Rectal smooth muscle tissue (tissue), 1 donor: ENCODE results near the gene SMG6.
"Not testable (repeated sequence)": the region's sequence is repeated elsewhere in the genome, so short reads cannot be mapped to it uniquely, and the experiment has no call there.

Source experiments
- H3K27ac ChIP-seq: one replicate; pipeline ENCODE4 v1.7.0; 2013; ENCODE audit warnings: low read depth, low read length, inconsistent platforms
- H3K27me3 ChIP-seq: one replicate; pipeline ENCODE4 v1.7.0; 2013; ENCODE audit warnings: low read length; ENCODE audit not compliant: control insufficient read depth, insufficient read depth
- H3K36me3 ChIP-seq: one replicate; pipeline ENCODE4 v1.7.0; 2013; ENCODE audit warnings: low read length; ENCODE audit not compliant: control insufficient read depth, insufficient read depth
- H3K4me1 ChIP-seq: one replicate; pipeline ENCODE4 v1.7.0; 2013; ENCODE audit warnings: low read length; ENCODE audit not compliant: control insufficient read depth, insufficient read depth
- H3K4me3 ChIP-seq: one replicate; pipeline ENCODE4 v1.7.0; 2013; ENCODE audit warnings: low read length
- H3K9ac ChIP-seq: one replicate; pipeline ENCODE4 v1.7.0; 2013; ENCODE audit warnings: low read length

Gene SMG6

DNA sequence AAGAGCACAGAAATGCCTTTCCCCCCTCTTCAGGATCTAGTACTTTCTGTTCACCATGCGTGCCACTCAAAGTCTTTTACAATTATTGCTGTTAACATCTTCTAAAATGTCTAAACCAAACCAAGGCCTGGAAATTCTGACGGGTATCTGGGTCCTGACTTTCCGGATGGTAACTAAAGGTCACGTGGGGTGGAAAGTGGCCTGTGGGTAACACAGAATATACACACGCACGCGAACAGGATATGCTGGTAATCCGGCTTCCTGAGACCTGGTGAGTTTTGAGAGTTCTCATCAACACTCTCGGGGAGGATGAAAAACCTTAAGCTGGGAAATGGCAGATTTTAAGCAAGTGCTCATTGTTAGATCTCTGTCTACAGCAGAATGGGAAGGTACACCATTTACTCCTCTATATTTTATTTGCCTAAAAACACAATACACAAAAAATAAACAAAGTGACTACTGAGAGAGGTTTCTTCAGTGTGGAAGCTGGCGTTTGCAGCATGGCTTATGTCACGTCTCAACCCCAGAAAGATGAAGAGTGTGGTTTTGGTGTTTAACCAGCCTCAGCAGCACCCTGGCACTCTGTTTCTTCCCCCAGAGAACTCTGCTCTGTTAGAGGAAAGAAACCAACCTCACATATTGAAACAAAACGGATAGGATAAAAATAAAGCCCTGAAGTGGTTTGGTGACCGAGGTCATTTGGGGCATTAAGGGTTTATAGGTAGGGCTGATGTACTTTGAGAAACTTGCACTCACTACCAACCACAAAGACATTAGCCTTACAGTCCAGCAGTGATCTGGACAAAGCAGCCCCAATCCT, 37.3 kb downstream of the SMG6 start:
- H3K36me3 ChIP-seq: no peaks in the 10 kb centered on the region

DNA sequence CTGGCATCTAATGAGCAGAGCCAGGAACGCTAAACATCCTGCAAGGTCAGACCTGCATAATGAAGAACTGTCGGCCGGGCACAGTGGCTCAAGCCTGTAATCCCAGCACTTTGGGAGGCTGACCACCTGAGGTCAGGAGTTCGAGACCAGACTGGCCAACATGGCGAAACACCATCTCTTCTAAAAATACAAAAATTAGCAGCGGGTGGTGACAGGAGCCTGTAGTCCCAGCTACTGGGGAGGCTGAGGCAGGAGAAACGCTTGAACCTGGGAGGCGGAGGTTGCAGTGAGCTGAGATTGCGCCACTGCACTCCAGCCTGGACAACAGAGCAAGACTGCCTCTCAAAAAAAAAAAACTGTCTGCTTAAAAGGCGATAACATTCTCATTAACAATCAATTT, 38.4 kb downstream of the SMG6 start:
- H3K36me3 ChIP-seq, H3K27me3 ChIP-seq, H3K9ac ChIP-seq, H3K4me3 ChIP-seq: not testable (repeated sequence)
- peaks cover 31% of the 10 kb centered on the region for H3K4me1 ChIP-seq
- H3K27ac ChIP-seq: peak overlapping the region; percentile 2

More for the DNA sequence above, 37.3 kb downstream of the SMG6 start:
- H3K4me1 ChIP-seq: peaks cover 30% of the 10 kb centered on the region
- no peak overlapping the region for H3K4me3 ChIP-seq
- H3K27me3 ChIP-seq: no peaks in the 10 kb centered on the region
- no peak overlapping the region for H3K9ac ChIP-seq
- peak overlapping the region; percentile 6 for H3K27ac ChIP-seq

DNA sequence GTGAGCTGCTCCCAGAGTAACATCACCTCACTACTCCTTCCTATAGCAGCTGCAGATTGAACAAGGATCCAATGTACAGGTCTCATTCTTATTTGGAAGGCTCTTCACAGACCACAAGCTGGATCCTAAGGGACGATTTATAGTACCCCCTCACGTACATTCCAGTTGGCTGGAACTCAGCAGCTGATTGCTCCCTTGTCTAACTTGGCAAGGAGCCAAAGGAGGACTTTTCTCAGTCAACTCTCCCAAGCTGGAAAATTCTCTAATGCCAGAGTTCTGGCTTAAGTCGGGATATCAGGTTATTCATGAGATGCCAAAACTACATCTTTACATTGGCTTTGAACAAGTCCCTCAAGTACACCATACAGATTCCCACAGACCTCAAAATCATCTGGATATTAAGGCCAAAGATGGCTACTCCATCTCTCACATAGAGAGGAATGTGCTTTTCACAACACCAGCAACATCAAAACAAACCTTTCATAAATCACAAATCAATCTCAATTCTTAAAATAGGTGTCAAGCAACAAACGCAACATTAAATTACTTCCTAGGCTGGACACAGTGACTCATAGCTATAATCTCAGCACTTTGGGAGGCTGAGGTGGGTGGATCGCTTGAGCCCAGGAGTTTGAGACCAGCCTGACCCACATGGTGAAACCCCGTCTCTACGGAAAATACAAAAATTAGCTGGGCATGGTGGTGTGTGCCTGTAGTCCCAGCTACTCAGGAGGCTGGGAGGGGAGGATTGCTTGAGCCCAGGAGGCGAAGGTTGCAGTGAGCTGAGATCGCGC, 39.3 kb downstream of the SMG6 start:
- H3K27me3 ChIP-seq: no peaks in the 10 kb centered on the region
- peaks cover 37% of the 10 kb centered on the region for H3K4me1 ChIP-seq
- H3K4me3 ChIP-seq: no peak overlapping the region
- H3K27ac ChIP-seq: peak overlapping the region; percentile 63
- H3K9ac ChIP-seq: no peak overlapping the region
- no peaks in the 10 kb centered on the region for H3K36me3 ChIP-seq

DNA sequence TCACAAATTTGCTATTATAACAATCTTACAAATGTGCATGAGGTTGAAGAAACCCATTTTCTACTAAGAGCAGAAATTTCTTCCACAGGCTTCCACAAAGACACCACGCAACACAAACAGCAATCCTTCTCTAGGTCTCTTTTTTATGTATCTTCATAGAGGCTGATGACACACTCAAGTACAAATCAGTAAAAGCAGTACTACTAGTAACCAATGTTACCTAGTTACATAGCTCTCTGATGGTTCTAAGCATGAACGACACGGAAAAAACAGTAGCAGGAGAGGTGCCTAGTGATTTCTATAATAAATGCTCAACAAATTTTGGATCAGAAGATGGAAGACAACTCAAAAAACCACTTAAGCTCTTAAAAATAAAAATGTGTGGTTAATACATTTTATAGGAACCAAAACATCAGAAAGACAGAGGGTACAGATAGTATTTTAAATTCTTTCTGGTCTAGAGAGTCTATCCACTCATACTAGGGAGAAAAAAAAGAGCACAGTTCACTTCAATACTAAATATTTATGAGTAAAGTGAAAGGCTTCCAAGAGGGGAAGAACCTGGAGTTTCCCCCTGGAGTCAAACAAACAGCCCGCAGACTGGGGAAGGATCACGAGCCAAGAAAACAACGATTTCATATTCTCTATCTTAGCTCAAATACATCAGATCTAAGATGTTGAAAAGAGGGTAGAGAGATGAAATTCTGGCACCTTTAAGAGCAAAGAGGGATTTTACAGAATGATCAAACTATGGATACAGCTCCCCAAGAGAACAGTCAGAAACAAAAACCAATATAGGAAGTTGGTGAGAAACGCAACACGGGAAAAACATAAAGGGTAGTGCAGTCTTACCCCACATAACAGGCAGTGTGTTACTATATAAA, 40.2 kb downstream of the SMG6 start:
- H3K4me3 ChIP-seq: no peak overlapping the region
- peaks cover 40% of the 10 kb centered on the region for H3K4me1 ChIP-seq
- no peaks in the 10 kb centered on the region for H3K27me3 ChIP-seq
- peak overlapping the region; percentile 63 for H3K27ac ChIP-seq
- H3K36me3 ChIP-seq: no peaks in the 10 kb centered on the region
- no peak overlapping the region for H3K9ac ChIP-seq

DNA sequence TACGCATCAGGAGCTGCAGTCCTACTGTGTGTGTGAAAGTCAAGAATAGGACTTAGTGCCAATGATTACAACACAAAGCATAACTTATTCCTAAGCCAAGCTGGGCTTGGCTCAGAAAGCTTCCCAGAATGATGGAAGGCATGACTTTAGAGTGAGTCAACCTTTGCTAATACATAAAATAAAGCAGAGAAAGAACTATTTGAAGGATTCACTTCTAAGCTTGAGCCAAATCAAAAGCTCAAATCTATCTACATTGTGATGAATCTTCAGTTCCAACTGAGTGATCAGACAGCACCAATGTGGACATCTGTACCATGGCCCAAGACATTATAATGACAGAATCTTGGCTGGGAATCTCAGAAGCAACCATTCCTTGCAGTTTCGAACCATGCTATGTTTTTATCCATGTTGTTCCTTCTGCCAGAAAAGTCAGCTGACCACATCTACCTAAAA, 41.4 kb downstream of the SMG6 start:
- Histone ChIP-seq H3K36me3 (no peaks in the 10 kb centered on the region), H3K4me1 (peaks cover 40% of the 10 kb centered on the region), H3K4me3 (no peak overlapping the region), H3K27me3 (no peaks in the 10 kb centered on the region), H3K9ac (no peak overlapping the region), H3K27ac (peak overlapping the region; percentile 1)

DNA sequence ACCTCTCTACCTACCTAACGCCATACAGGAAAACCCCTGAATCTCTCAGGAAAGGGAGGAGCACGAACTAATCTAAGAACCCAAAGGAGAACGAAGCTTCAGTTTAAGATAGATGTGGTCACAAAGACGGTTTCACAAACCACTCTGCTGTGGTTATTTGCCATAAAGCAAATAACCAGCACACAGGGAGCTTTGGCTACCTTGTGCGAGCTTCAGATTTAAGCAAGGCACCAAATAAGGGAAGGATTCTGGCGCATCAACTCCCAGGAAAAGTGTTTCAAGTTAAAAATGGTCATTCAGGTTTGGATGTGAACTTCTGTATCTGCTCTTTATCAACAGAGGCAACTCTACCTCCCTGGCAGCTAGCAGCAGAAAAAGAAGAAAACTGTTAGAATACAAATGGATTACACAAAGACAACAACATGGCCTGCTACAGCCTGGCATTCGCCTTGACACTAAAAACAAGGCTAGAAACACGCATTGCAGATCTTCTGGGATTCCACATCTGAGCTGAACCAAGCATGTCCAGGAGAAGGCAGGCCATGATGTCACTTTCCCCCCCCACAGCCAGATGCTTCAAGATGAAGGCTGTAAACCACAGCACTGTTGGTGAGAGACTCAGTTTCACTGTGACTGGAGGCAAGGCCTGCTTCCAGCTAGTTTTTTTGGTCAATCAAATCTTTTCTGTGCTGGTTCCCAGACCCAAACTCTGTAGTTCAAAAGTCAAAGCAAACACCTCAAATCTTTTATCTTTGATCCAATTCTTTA, 43.6 kb downstream of the SMG6 start:
- Histone ChIP-seq H3K27ac (peak overlapping the region; percentile 80), H3K36me3 (no peaks in the 10 kb centered on the region), H3K4me1 (peaks cover 33% of the 10 kb centered on the region), H3K9ac (no peak overlapping the region), H3K4me3 (no peak overlapping the region), H3K27me3 (no peaks in the 10 kb centered on the region)

DNA sequence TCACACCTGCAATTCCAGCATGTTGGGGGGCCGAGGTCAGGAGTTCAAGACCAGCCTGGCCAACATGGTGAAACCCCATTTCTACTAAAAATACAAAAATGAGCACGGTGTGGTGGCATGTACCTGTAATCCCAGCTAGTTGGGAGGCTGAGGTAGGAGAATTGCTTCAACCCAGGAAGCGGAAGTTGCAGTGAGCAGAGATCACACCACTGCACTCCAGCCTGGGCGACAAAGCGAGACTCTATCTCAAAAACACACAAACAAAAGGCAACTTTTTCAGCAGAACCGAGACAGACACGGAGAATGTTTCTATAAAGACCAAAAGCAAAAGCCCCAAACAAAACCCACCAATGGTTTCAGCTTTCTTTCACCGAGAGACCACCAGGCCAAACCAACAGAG, 44.8 kb downstream of the SMG6 start:
- Histone ChIP-seq H3K4me1 (peaks cover 31% of the 10 kb centered on the region), H3K27ac (peak overlapping the region; percentile 80)
- H3K4me3 ChIP-seq, H3K9ac ChIP-seq, H3K27me3 ChIP-seq, H3K36me3 ChIP-seq: not testable (repeated sequence)

DNA sequence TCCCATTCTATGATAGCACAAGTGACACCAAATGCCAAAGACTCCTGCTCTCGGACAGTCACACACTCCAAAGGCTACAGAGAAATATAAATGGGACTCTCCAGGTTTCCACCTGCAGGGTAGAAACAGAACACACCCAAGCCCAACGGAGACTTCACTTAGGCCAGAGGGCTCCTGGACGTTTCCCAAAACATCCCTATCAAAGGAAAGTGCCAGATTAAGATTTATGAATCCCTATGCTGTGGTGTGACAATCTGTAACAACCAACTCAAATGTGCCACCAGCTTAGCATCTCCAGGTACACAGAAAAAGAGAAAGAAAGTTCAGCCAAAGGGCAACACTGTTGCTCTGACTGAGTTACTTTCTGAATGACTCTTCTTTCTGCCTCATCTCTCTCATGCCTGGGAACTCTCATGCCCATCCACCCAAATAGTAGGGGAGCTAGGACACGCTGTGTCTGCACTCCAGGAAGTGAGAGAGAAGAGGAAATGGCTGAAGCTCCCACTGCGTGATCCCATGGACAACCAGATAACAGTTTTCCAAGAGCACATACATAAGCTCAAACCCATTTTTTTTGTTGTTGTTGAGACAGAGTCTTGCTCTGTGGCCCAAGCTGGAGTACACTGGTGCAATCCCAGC, 49.7 kb downstream of the SMG6 start:
- Histone ChIP-seq H3K27me3 (no peaks in the 10 kb centered on the region), H3K27ac (no peak overlapping the region), H3K9ac (no peak overlapping the region), H3K4me1 (peaks cover 3% of the 10 kb centered on the region), H3K36me3 (peaks cover 7% of the 10 kb centered on the region), H3K4me3 (no peak overlapping the region)

DNA sequence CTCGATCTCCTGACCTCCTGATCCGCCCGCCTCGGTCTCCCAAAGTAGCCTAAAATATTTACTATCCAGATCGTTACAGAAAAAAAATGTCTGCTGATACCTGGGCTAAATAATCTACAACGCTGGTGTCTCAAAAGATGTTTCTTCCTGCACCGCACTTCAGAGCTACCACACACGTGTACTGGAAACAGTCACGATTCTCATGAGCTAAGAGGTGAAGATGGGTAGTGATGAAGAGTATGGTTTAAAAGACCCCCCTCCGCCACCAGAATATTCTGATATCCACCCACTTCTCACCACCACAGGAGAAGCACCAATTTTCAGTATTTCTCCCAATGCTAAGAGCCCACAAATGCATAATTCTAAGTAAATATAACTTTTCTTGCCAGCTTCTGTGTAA, 50.2 kb downstream of the SMG6 start:
- Histone ChIP-seq H3K27ac (no peak overlapping the region), H3K9ac (no peak overlapping the region), H3K36me3 (peaks cover 7% of the 10 kb centered on the region), H3K27me3 (no peaks in the 10 kb centered on the region), H3K4me1 (peaks cover 3% of the 10 kb centered on the region), H3K4me3 (no peak overlapping the region)

DNA sequence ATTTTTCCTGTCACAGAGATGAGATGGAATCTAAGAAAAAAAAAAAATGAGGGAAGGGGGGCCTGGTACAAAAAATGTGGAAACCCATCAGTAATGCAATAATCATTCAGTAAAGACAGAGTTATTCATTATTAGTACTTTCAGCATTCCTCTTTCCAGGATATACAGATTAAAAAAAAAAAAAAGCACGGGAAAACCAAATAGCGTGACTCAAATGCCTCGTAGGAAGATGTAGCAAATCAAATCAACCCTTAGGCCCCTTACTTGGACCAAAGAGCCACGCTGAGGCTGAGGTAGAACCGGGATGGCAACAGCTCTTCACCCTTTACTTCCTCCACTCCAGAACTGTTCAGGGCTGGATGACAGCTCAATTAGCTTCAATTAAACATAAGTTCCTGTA, 52.5 kb downstream of the SMG6 start:
- Histone ChIP-seq H3K9ac (no peak overlapping the region), H3K27me3 (no peaks in the 10 kb centered on the region), H3K27ac (no peak overlapping the region), H3K4me3 (no peak overlapping the region), H3K36me3 (peaks cover 7% of the 10 kb centered on the region), H3K4me1 (peaks cover 3% of the 10 kb centered on the region)
